Measurements from ENCODE around the gene CHSY1.

CHSY1 gene

GRCh38 chr15:101188637-101189408 is 63.0 kb downstream of the CHSY1 start:
- peak; percentile 36; the same call in 1 of the 2 replicates for TF ChIP-seq CTCF (conservative IDR thresholded peaks at IDR 0.05)
- peak overlapping the region; percentile 81 for H3K27ac ChIP-seq

- H3K27ac ChIP-seq, result peak overlapping the region; percentile 81
- no peak for TF ChIP-seq CTCF (conservative IDR thresholded peaks at IDR 0.05)
Measured at GRCh38 chr15:101187820-101188636, 63.8 kb downstream of the CHSY1 start.

- no peak for TF ChIP-seq CTCF (conservative IDR thresholded peaks at IDR 0.05)
- H3K27ac ChIP-seq, result no peak overlapping the region; the same call in 1 of the 2 replicates
Measured at GRCh38 chr15:101185770-101186169, 66.1 kb downstream of the CHSY1 start.

GRCh38 chr15:101185336-101185735 is 66.5 kb downstream of the CHSY1 start:
- no peak overlapping the region for H3K27ac ChIP-seq
- TF ChIP-seq CTCF (conservative IDR thresholded peaks at IDR 0.05), result no peak

GRCh38 chr15:101184830-101185229 is 67.0 kb downstream of the CHSY1 start:
- H3K27ac ChIP-seq, result no peak overlapping the region
- TF ChIP-seq CTCF (conservative IDR thresholded peaks at IDR 0.05), result no peak

- no peak for TF ChIP-seq CTCF (conservative IDR thresholded peaks at IDR 0.05)
- H3K27ac ChIP-seq, result no peak overlapping the region
Measured at GRCh38 chr15:101183931-101184305, 67.9 kb downstream of the CHSY1 start.

- H3K27ac ChIP-seq, result no peak overlapping the region
- no peak for TF ChIP-seq CTCF (conservative IDR thresholded peaks at IDR 0.05)
Measured at GRCh38 chr15:101183226-101183930, 68.5 kb downstream of the CHSY1 start.
